ENCODE results near the gene SLC13A3.

- peak; percentile 59 for TF ChIP-seq CTCF (conservative IDR thresholded peaks at IDR 0.05; ENCODE audit: low read length)
- TF ChIP-seq EZH2phosphoT487 (IDR thresholded peaks at IDR 0.05; ENCODE audit: borderline replicate concordance): no peak
Observed at GRCh38 chr20:46592580-46593362, 58.5 kb downstream of the SLC13A3 start.
